Stomach (tissue), 4 donors: ENCODE data around the gene CD2AP.

Experiments
- CTCF ChIP-seq, 7 experiments: fragments of 450-650 bp in 4 of 7; fragments of 200-600 bp in 3 of 7; sonication (generic) in 3 of 7; IDR thresholded peaks; one replicate each; pipeline ENCODE4 v1.5.1; 2016 to 2019; ENCODE audit warnings: antibody characterized with exemption in 7 of 7, control low read depth in 2 of 7, mild to moderate bottlenecking in 1 of 7
- POLR2AphosphoS5 ChIP-seq, 3 donors: sonication (generic); formaldehyde crosslinking; IDR thresholded peaks; one replicate each; pipeline ENCODE4 v1.6.1; 2016; ENCODE audit warnings: antibody characterized with exemption in 3 of 3

GRCh38 chr6:47524136-47524845 lies 46.7 kb downstream of the CD2AP start:
- TF ChIP-seq CTCF (IDR thresholded peaks at IDR 0.05) (no peak), POLR2AphosphoS5 (IDR thresholded peaks at IDR 0.05) (no peak)
